ENCODE results near the gene ZEB1. TPM values are rescaled to one million over a fixed set of nuclear protein-coding genes. Genes with fewer than 3 reads are reported as not detected.
"Not testable (repeated sequence)": the region's sequence is repeated elsewhere in the genome, so short reads cannot be mapped to it uniquely, and the experiment has no call there.

ZEB1 gene
- total RNA-seq, 1 experiment from 2014 or later: 0.39 TPM

DNA sequence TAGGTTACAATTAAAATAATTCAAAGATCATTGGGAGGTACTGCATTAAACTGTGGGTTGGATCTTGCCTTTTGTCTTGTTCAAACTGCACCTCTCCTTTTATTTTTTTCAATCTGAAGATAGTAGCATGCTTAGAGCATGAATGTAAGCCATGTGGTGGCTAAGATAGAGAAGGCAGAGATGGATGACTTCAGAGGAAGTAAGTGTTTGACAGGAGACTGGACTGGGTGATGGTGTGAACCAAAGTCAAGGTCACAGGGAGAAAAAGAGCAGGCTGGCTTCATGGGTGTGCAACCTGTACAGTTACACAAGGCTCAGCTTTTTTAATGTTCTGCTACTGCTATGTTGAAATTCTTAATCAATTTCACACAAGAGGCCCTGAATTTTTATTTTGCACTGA lies 85.6 kb downstream of the ZEB1 start:
- Histone ChIP-seq H3T11ph (ENCODE audit: low read length) (no peak overlapping the region), H3K79me1 (ENCODE audit: insufficient read depth, low read depth, low read length, poor library complexity, severe bottlenecking) (no peaks in the 10 kb centered on the region)

DNA sequence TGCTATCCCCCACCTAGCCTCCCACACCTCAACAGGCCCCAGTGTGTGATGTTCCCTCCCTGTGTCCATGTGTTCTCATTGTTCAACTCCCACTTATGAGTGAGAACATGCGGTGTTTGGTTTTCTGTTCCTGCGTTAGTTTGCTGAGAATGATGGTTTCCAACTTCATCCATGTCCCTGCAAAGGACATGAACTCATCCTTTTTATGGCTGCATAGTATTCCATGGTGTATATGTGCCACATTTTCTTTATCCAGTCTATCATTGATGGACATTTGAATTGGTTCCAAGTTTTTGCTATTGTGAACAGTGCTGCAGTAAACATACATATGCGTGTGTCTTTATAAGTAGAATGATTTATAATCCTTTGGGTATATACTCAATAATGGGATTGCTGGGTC lies 86.8 kb downstream of the ZEB1 start:
- H3K27ac ChIP-seq (ENCODE audit: insufficient read length, low read depth, low read length); H2BK15ac ChIP-seq (ENCODE audit: low read depth, low read length); H2AK5ac ChIP-seq (ENCODE audit: insufficient read length, low read length); H3K56ac ChIP-seq (ENCODE audit: insufficient read length, low read depth, low read length); H3K14ac ChIP-seq (ENCODE audit: insufficient read depth, low read length); H2BK20ac ChIP-seq (ENCODE audit: low read depth, low read length, poor library complexity, severe bottlenecking); H4K20me1 ChIP-seq (ENCODE audit: control insufficient read depth, insufficient read depth, insufficient read length); H3K4ac ChIP-seq (ENCODE audit: low read depth, low read length); H2BK5ac ChIP-seq (ENCODE audit: insufficient read length, low read length); H3K79me2 ChIP-seq (ENCODE audit: insufficient read depth, low read length); H3K18ac ChIP-seq (ENCODE audit: insufficient read length, low read depth, low read length); H2BK120ac ChIP-seq (ENCODE audit: low read depth, low read length, poor library complexity, severe bottlenecking); H4K91ac ChIP-seq (ENCODE audit: insufficient read length, low read depth, low read length); H3K4me1 ChIP-seq (ENCODE audit: insufficient read depth, low read length); H3K79me1 ChIP-seq (ENCODE audit: insufficient read depth, low read depth, low read length, poor library complexity, severe bottlenecking); H3K9ac ChIP-seq (ENCODE audit: extremely low read depth, insufficient read length, low read length); H3K23me2 ChIP-seq (ENCODE audit: insufficient read length, low read depth, low read length, poor library complexity, severe bottlenecking); H3K36me3 Mint-ChIP-seq (ENCODE audit: insufficient read depth in 1 of 3, low read depth in 3 of 3); H3K27me3 ChIP-seq (ENCODE audit: insufficient read depth, low read length); H3T11ph ChIP-seq (ENCODE audit: low read length); H3K23ac ChIP-seq (ENCODE audit: insufficient read length, low read depth, low read length); H3K27me3 Mint-ChIP-seq (ENCODE audit: low read depth); H3K4me1 Mint-ChIP-seq; DNase-seq; H2AFZ ChIP-seq (ENCODE audit: low read length); H3K4me3 Mint-ChIP-seq; H3K9me3 ChIP-seq (ENCODE audit: control insufficient read depth, low read depth, low read length); H4K8ac ChIP-seq (replicated peaks; ENCODE audit: insufficient read length, low read depth, low read length); H4K5ac ChIP-seq (ENCODE audit: insufficient read length, low read depth, low read length); H3K27ac Mint-ChIP-seq; H2BK12ac ChIP-seq (ENCODE audit: insufficient read length, low read depth, low read length); H3K4me2 ChIP-seq (ENCODE audit: insufficient read depth, insufficient read length, low read length): not testable (repeated sequence)
- peaks cover 6 to 21% of the 10 kb centered on the region in 2 experiments for H3K9me3 Mint-ChIP-seq
- no CpG with 5 or more reads among the region's 3 CpGs for WGBS (ENCODE audit: extremely low coverage, insufficient read length, low lambda C conversion rate)

More for the DNA sequence above, 85.6 kb downstream of the ZEB1 start:
- no peak overlapping the region for H3K23ac ChIP-seq (ENCODE audit: insufficient read length, low read depth, low read length)
- no peak overlapping the region for H2BK12ac ChIP-seq (ENCODE audit: insufficient read length, low read depth, low read length)
- no peaks in the 10 kb centered on the region for H3K27me3 Mint-ChIP-seq (ENCODE audit: low read depth)
- no peak overlapping the region for H2AFZ ChIP-seq (ENCODE audit: low read length)
- H3K4me1 Mint-ChIP-seq: peaks cover 0 to 3% of the 10 kb centered on the region in 2 experiments; a peak in 2 of 4 replicates
- H3K4me3 Mint-ChIP-seq: no peak overlapping the region
- TF ChIP-seq, protein P1, sequence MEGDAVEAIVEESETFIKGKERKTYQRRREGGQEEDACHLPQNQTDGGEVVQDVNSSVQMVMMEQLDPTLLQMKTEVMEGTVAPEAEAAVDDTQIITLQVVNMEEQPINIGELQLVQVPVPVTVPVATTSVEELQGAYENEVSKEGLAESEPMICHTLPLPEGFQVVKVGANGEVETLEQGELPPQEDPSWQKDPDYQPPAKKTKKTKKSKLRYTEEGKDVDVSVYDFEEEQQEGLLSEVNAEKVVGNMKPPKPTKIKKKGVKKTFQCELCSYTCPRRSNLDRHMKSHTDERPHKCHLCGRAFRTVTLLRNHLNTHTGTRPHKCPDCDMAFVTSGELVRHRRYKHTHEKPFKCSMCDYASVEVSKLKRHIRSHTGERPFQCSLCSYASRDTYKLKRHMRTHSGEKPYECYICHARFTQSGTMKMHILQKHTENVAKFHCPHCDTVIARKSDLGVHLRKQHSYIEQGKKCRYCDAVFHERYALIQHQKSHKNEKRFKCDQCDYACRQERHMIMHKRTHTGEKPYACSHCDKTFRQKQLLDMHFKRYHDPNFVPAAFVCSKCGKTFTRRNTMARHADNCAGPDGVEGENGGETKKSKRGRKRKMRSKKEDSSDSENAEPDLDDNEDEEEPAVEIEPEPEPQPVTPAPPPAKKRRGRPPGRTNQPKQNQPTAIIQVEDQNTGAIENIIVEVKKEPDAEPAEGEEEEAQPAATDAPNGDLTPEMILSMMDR (conservative IDR thresholded peaks at IDR 0.05): no peak
- H3K27ac Mint-ChIP-seq: no peak overlapping the region
- no peak overlapping the region for H4K5ac ChIP-seq (ENCODE audit: insufficient read length, low read depth, low read length)
- no peak overlapping the region for H3K9ac ChIP-seq (ENCODE audit: extremely low read depth, insufficient read length, low read length)
- no peaks in the 10 kb centered on the region for H3K23me2 ChIP-seq (ENCODE audit: insufficient read length, low read depth, low read length, poor library complexity, severe bottlenecking)
- peaks cover 0 to 3% (median 0%) of the 10 kb centered on the region in 3 experiments; a peak in 3 of 7 replicates for H3K36me3 Mint-ChIP-seq (ENCODE audit: insufficient read depth in 1 of 3, low read depth in 3 of 3)
- no peak overlapping the region for H4K91ac ChIP-seq (ENCODE audit: insufficient read length, low read depth, low read length)
- H3K4me1 ChIP-seq (ENCODE audit: insufficient read depth, low read length): no peaks in the 10 kb centered on the region
- H2BK5ac ChIP-seq (ENCODE audit: insufficient read length, low read length): no peak overlapping the region
- DNase-seq: no peak
- H3K56ac ChIP-seq (ENCODE audit: insufficient read length, low read depth, low read length): no peak overlapping the region
- no peak overlapping the region for H2BK120ac ChIP-seq (ENCODE audit: low read depth, low read length, poor library complexity, severe bottlenecking)
- H3K9me3 ChIP-seq (ENCODE audit: control insufficient read depth, low read depth, low read length): no peaks in the 10 kb centered on the region
- no peak overlapping the region for H3K27ac ChIP-seq (ENCODE audit: insufficient read length, low read depth, low read length)
- no peak overlapping the region for H3K4ac ChIP-seq (ENCODE audit: low read depth, low read length)
- H4K20me1 ChIP-seq (ENCODE audit: control insufficient read depth, insufficient read depth, insufficient read length): no peaks in the 10 kb centered on the region
- no peak overlapping the region for H3K18ac ChIP-seq (ENCODE audit: insufficient read length, low read depth, low read length)
- H3K4me2 ChIP-seq (ENCODE audit: insufficient read depth, insufficient read length, low read length): no peak overlapping the region
- H2AK5ac ChIP-seq (ENCODE audit: insufficient read length, low read length): no peak overlapping the region
- no peak overlapping the region for H3K14ac ChIP-seq (ENCODE audit: insufficient read depth, low read length)
- H3K79me2 ChIP-seq (ENCODE audit: insufficient read depth, low read length): no peaks in the 10 kb centered on the region
- no peak overlapping the region for H4K8ac ChIP-seq (replicated peaks; ENCODE audit: insufficient read length, low read depth, low read length)
- no peaks in the 10 kb centered on the region for H3K27me3 ChIP-seq (ENCODE audit: insufficient read depth, low read length)
- H2BK20ac ChIP-seq (ENCODE audit: low read depth, low read length, poor library complexity, severe bottlenecking): no peak overlapping the region
- H2BK15ac ChIP-seq (ENCODE audit: low read depth, low read length): no peak overlapping the region
- H3K9me3 Mint-ChIP-seq: peaks cover 4 to 11% of the 10 kb centered on the region in 2 experiments
